B cell (primary cell): ENCODE results near the gene MAP6.

Source experiments
- EZH2 ChIP-seq: IDR thresholded peaks from 2 replicates; pipeline ENCODE4 v1.6.1; 2012; ENCODE audit warnings: borderline replicate concordance, low read depth, mild to moderate bottlenecking, moderate library complexity, low read length; ENCODE audit not compliant: insufficient read depth, poor library complexity, severe bottlenecking
- TF ChIP-seq, protein P1 (sequence below): fragments of 200-600 bp; IDR thresholded peaks from one replicate; pipeline ENCODE4 v1.8.0; 2022; ENCODE audit warnings: antibody characterized with exemption, mild to moderate bottlenecking

DNA sequence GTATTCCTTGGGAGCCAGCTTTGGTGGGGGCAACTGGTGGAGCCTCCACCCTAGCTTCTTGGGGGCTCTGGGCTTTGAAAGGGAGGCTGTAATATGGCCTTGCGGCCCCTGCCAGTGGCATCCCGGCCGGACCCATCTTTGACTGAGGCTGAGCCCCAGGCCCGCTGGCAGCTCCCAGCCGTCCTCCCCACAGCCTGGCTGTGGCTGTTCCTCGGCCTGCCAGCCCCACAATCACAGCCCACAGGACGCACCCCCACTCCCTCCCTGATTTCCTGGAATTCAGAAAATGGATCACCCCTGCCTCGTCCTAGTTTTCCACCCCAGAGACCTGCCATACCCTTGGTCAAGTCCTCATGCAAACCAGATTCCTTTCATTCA lies 83.6 kb downstream of the MAP6 start:
- TF ChIP-seq, protein P1, sequence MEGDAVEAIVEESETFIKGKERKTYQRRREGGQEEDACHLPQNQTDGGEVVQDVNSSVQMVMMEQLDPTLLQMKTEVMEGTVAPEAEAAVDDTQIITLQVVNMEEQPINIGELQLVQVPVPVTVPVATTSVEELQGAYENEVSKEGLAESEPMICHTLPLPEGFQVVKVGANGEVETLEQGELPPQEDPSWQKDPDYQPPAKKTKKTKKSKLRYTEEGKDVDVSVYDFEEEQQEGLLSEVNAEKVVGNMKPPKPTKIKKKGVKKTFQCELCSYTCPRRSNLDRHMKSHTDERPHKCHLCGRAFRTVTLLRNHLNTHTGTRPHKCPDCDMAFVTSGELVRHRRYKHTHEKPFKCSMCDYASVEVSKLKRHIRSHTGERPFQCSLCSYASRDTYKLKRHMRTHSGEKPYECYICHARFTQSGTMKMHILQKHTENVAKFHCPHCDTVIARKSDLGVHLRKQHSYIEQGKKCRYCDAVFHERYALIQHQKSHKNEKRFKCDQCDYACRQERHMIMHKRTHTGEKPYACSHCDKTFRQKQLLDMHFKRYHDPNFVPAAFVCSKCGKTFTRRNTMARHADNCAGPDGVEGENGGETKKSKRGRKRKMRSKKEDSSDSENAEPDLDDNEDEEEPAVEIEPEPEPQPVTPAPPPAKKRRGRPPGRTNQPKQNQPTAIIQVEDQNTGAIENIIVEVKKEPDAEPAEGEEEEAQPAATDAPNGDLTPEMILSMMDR: no peak
- no peak for TF ChIP-seq EZH2
